GM12878 (cell line): ENCODE data around the gene IL27RA. TPM values are rescaled to one million over a fixed set of nuclear protein-coding genes. Genes with fewer than 3 reads are reported as not detected.

Experiments used
- ATAC-seq: fragments of 200-7000 bp; cut with Tn5 transposase; 3 replicates; pipeline ENCODE4 v1.9.1; 2020; ENCODE audit warnings: mild to moderate bottlenecking, moderate library complexity
- BruUV-seq: library from RNA; stranded (reverse); fragments of 400-500 nt; replicated peaks from 2 replicates; lab custom pipeline; 2021; lab: Mats Ljungman, UMichigan
- CTCF ChIA-PET: fragments of 300-600 bp; sonication (Branson Sonifier 250); formaldehyde crosslinking; extraction: SDS; loops from one replicate; lab custom pipeline; 2021; ENCODE audit warnings: inconsistent platforms; lab: Yijun Ruan, JAX
- POLR2A ChIA-PET: fragments of 350-600 bp; formaldehyde crosslinking; extraction: SDS; loops from one replicate; lab custom pipeline; 2021; ENCODE audit warnings: inconsistent platforms; lab: Charles Lee
- RAD21 ChIA-PET: fragments of 300-600 bp; sonication (Branson Sonifier 250); formaldehyde crosslinking; loops from one replicate; lab custom pipeline; 2023; ENCODE audit warnings: antibody characterized with exemption; ENCODE audit not compliant: unreplicated experiment; lab: Charles Lee
- SMC1A ChIA-PET: fragments of 300-600 bp; sonication (Branson Sonifier 250); formaldehyde crosslinking; loops from one replicate; lab custom pipeline; 2023; ENCODE audit not compliant: unreplicated experiment, uncharacterized antibody; lab: Charles Lee
- DNase-seq: peaks from one replicate; pipeline ENCODE4 v3.0.0-alpha.2; 2011; ENCODE audit warnings: low read depth, low spot score
- FAIRE-seq: peaks from 3 replicates; lab custom pipeline; 2011; peaks lifted over from hg19 to GRCh38; lab: Jason Lieb, UNC
- H2AFZ ChIP-seq: 2 replicates; pipeline ENCODE4 v1.6.0; 2011; ENCODE audit warnings: low read depth, low read length, control low read depth; ENCODE audit not compliant: control insufficient read depth
- H3K27ac ChIP-seq: 2 replicates; pipeline ENCODE4 v1.5.1; 2011; ENCODE audit warnings: control low read depth; ENCODE audit not compliant: control insufficient read depth, insufficient read depth
- H3K27me3 ChIP-seq, 2 experiments: replicated peaks in 1 of 2; 2 replicates each; pipeline versions ENCODE4 v1.6.0 to v1.6.1; 2011; ENCODE audit warnings: low read length in 1 of 2; ENCODE audit not compliant: control insufficient read depth in 2 of 2, insufficient read depth in 2 of 2
- H3K36me3 ChIP-seq, 2 experiments: 2 replicates each; pipeline ENCODE4 v1.5.1; 2011; ENCODE audit warnings: low read length in 1 of 2; ENCODE audit not compliant: control insufficient read depth in 2 of 2, insufficient read depth in 2 of 2
- H3K4me1 ChIP-seq: 2 replicates; pipeline ENCODE4 v1.6.1; 2011; ENCODE audit warnings: mild to moderate bottlenecking, low read length, moderate library complexity, mixed read lengths; ENCODE audit not compliant: control insufficient read depth, insufficient read depth
- H3K4me2 ChIP-seq: 2 replicates; pipeline ENCODE4 v1.6.0; 2011; ENCODE audit warnings: control low read depth; ENCODE audit not compliant: control insufficient read depth, insufficient read depth
- H3K4me3 ChIP-seq: fragments of 200-600 bp; sonication (generic); 2 replicates; pipeline ENCODE4 v1.5.1; 2016
- H3K79me2 ChIP-seq: 2 replicates; pipeline ENCODE4 v1.6.0; 2011; ENCODE audit warnings: low read length; ENCODE audit not compliant: control insufficient read depth, insufficient read depth
- H3K9ac ChIP-seq: 2 replicates; pipeline ENCODE4 v1.8.0; 2011; ENCODE audit warnings: low read length, control low read depth, mixed read lengths; ENCODE audit not compliant: control insufficient read depth, insufficient read depth
- H3K9me3 ChIP-seq: replicated peaks from 3 replicates; pipeline ENCODE4 v1.5.1; 2011; ENCODE audit warnings: mild to moderate bottlenecking, low read length; ENCODE audit not compliant: control insufficient read depth, insufficient read depth
- H4K20me1 ChIP-seq: 2 replicates; pipeline ENCODE4 v1.6.0; 2011; ENCODE audit not compliant: control insufficient read depth, insufficient read depth
- BHLHE40 ChIP-seq, 2 experiments: fragments of 450-650 bp in 1 of 2; IDR thresholded peaks; 2 replicates each; pipeline ENCODE4 v1.6.1; 2011 to 2017; ENCODE audit warnings: low read depth in 2 of 2, borderline replicate concordance in 1 of 2, improper control_type of control experiment in 1 of 2, low read length in 1 of 2, mild to moderate bottlenecking in 1 of 2
- BRCA1 ChIP-seq: IDR thresholded peaks from 2 replicates; pipeline ENCODE4 v1.6.1; 2011; ENCODE audit warnings: low read depth, low read length, improper control_type of control experiment
- CREM ChIP-seq: IDR thresholded peaks from 2 replicates; pipeline ENCODE4 v1.6.1; 2014; ENCODE audit warnings: antibody characterized with exemption, low read depth
- GABPA ChIP-seq: IDR thresholded peaks from 2 replicates; pipeline ENCODE4 v1.6.1; 2014; ENCODE audit warnings: antibody characterized with exemption, low read depth, mild to moderate bottlenecking, inconsistent platforms
- HDAC6 ChIP-seq: fragments of 200-600 bp; sonication (generic); IDR thresholded peaks from one replicate; pipeline ENCODE4 v1.8.0; 2017; ENCODE audit warnings: antibody characterized with exemption; ENCODE audit not compliant: unreplicated experiment
- IRF3 ChIP-seq: fragments of 450-650 bp; IDR thresholded peaks from 2 replicates; pipeline ENCODE4 v1.6.1; 2014; ENCODE audit warnings: mild to moderate bottlenecking
- RELA ChIP-seq: fragments of 450-650 bp; IDR thresholded peaks from 2 replicates; pipeline ENCODE4 v1.8.0; 2014; ENCODE audit warnings: borderline replicate concordance; ENCODE audit not compliant: partially characterized antibody
- RFX5 ChIP-seq: IDR thresholded peaks from 2 replicates; pipeline ENCODE4 v1.6.1; 2011; ENCODE audit warnings: low read depth, low read length, improper control_type of control experiment
- RUNX3 ChIP-seq: IDR thresholded peaks from 2 replicates; pipeline ENCODE4 v1.6.1; 2012; ENCODE audit warnings: low read length, inconsistent platforms
- SIX5 ChIP-seq: IDR thresholded peaks from 2 replicates; pipeline ENCODE4 v1.6.1; 2011; ENCODE audit warnings: mild to moderate bottlenecking, low read depth, low read length, moderate library complexity; ENCODE audit not compliant: severe bottlenecking
- TCF12 ChIP-seq: IDR thresholded peaks from 2 replicates; pipeline ENCODE4 v1.6.1; 2011; ENCODE audit warnings: low read depth, mild to moderate bottlenecking, low read length
- WGBS: methylation state at CpG from one replicate; pipeline ENCODE4 v1.1.6; 2016; ENCODE audit warnings: low lambda C conversion rate; ENCODE audit not compliant: insufficient replicate concordance, insufficient coverage; ENCODE audit errors: missing lambda C conversion rate; 5-methylcytosine and 5-hydroxymethylcytosine counted together
- in situ Hi-C: fragments of 300-500 bp; cut with MboI; formaldehyde crosslinking; loops from 9 replicates; pipeline ENCODE4 v1.14.3; 2018; ENCODE audit warnings: mixed read lengths
- intact Hi-C: fragments of 100-400 bp; cut with micrococcal nuclease; formaldehyde crosslinking; loops from one replicate; pipeline ENCODE4 v1.14.2; 2022; ENCODE audit not compliant: unreplicated experiment
- polyA plus RNA-seq, 11 experiments: library from polyadenylated mRNA; depleted of rRNA in 4 of 11; unstranded in 6 of 11; stranded (reverse) in 5 of 11; fragments of >200 nt; fragmentation: Nextera tagmentation in 4 of 11; fragmentation: Illumina TruSeq in 1 of 11; extraction: Ambion mirVana in 4 of 11; extraction: Trizol in 1 of 11; gene quantifications; 1 replicate in 1 of 11; 2 replicates in 10 of 11; pipeline versions ENCODE4 v1.2.1 to v1.2.3, GENCODE V29; 2011 to 2016; ENCODE audit warnings: inconsistent platforms in 2 of 11, missing spikeins in 2 of 11, low read depth in 1 of 11
- total RNA-seq, 4 experiments: library from RNA; depleted of rRNA in 3 of 4; stranded (reverse); fragments of >200 nt in 3 of 4; fragmentation: Illumina TruSeq in 1 of 4; extraction: Trizol in 1 of 4; gene quantifications; 2 replicates each; pipeline versions ENCODE4 v1.2.1 to v1.2.3, GENCODE V29; 2013 to 2021
- TF ChIP-seq, protein P1 (sequence below): fragments of 450-650 bp; IDR thresholded peaks from 2 replicates; pipeline ENCODE4 v1.6.1; 2017; ENCODE audit warnings: borderline replicate concordance
- TF ChIP-seq, protein P2 (sequence below): fragments of 450-650 bp; formaldehyde crosslinking; IDR thresholded peaks from 2 replicates; pipeline ENCODE4 v1.4.0; 2020; ENCODE audit warnings: mild to moderate bottlenecking, moderate library complexity
- TF ChIP-seq, protein P3 (sequence below): IDR thresholded peaks from 2 replicates; pipeline ENCODE4 v1.6.1; 2012; ENCODE audit warnings: mild to moderate bottlenecking, low read depth, low read length

Gene IL27RA
- total and polyA plus RNA-seq, 10 of the 15 experiments (the other 5 are each of a cell fraction or from before 2014, with no cell fraction given): 8.4 to 63.5 (median 41.2) TPM

DNA sequence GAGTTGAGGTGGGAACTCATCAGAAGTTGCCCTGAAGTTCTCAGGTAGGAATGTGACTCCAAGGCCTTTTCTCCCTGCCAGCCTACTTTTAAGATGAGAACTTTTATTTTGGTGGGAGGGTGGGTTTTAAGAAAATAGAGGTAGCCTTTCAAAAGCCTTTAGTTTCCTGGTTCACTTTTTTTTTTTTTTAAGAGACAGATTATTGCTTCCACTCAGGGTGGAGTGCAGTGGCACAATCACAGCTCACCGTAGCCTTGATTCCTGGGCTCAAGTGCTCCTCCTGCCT lies 51.1 kb downstream of the IL27RA start:
- no peak overlapping the region; the same call in 1 of the 2 replicates for H3K4me3 ChIP-seq
- ChIA-PET CTCF (interaction anchor here (0.6 to 5.6 kb wide), 14 partner anchors 9 to 318 kb away, joined by 3 to 30 read pairs (median 5); partner anchors contain the start of genes ASF1B, MISP3, MRI1 and PRKACA), SMC1A (interaction anchor here (0.8 to 1.4 kb wide), 3 partner anchors 9 to 54 kb away, joined by 3 to 5 read pairs (median 5); partner anchors contain the start of gene ASF1B), RAD21 (interaction anchor here (0.8 to 4.8 kb wide), 9 partner anchors 9 to 219 kb away, joined by 3 to 27 read pairs (median 4); partner anchors contain the start of genes ASF1B, IL27RA, PRKACA and RFX1), POLR2A (interaction anchor here (0.7 to 4.9 kb wide), 7 partner anchors 9 to 236 kb away, joined by 3 to 23 read pairs (median 3); no protein-coding TSS in a partner anchor)
- peak overlapping the region; percentile 90 for H3K9ac ChIP-seq
- DNase-seq: no peak
- peak overlapping the region; percentile 86 for H3K27ac ChIP-seq
- no peak for FAIRE-seq
- in situ Hi-C loops (no loop called here), intact Hi-C loops (loop anchor here (5.0 kb wide), 1 partner anchor 35 kb away; the partner anchor contains the start of gene PRKACA)
- H3K4me2 ChIP-seq: peak overlapping the region; percentile 70
- H3K9me3 ChIP-seq: no peaks in the 10 kb centered on the region
- no TSS peak for BruUV-seq
- peaks cover 8% of the 10 kb centered on the region for H3K79me2 ChIP-seq
- H2AFZ ChIP-seq: no peak overlapping the region
- no peaks in the 10 kb centered on the region for H4K20me1 ChIP-seq
- 43% methylated on average over 1 of the region's 1 CpG for WGBS
- no peaks in the 10 kb centered on the region for H3K27me3 ChIP-seq
- H3K4me1 ChIP-seq: peaks cover 4% of the 10 kb centered on the region; the same call in 1 of the 2 replicates
- ATAC-seq: no peak
- H3K36me3 ChIP-seq: no peaks in the 10 kb centered on the region; a peak in 1 of 4 replicates
- TF ChIP-seq TCF12: no peak
- TF ChIP-seq RUNX3: no peak
- no peak for TF ChIP-seq BRCA1
- TF ChIP-seq HDAC6: no peak
- TF ChIP-seq, protein P1, sequence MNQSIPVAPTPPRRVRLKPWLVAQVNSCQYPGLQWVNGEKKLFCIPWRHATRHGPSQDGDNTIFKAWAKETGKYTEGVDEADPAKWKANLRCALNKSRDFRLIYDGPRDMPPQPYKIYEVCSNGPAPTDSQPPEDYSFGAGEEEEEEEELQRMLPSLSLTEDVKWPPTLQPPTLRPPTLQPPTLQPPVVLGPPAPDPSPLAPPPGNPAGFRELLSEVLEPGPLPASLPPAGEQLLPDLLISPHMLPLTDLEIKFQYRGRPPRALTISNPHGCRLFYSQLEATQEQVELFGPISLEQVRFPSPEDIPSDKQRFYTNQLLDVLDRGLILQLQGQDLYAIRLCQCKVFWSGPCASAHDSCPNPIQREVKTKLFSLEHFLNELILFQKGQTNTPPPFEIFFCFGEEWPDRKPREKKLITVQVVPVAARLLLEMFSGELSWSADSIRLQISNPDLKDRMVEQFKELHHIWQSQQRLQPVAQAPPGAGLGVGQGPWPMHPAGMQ: no peak
- no peak for TF ChIP-seq RFX5
- TF ChIP-seq, protein P2, sequence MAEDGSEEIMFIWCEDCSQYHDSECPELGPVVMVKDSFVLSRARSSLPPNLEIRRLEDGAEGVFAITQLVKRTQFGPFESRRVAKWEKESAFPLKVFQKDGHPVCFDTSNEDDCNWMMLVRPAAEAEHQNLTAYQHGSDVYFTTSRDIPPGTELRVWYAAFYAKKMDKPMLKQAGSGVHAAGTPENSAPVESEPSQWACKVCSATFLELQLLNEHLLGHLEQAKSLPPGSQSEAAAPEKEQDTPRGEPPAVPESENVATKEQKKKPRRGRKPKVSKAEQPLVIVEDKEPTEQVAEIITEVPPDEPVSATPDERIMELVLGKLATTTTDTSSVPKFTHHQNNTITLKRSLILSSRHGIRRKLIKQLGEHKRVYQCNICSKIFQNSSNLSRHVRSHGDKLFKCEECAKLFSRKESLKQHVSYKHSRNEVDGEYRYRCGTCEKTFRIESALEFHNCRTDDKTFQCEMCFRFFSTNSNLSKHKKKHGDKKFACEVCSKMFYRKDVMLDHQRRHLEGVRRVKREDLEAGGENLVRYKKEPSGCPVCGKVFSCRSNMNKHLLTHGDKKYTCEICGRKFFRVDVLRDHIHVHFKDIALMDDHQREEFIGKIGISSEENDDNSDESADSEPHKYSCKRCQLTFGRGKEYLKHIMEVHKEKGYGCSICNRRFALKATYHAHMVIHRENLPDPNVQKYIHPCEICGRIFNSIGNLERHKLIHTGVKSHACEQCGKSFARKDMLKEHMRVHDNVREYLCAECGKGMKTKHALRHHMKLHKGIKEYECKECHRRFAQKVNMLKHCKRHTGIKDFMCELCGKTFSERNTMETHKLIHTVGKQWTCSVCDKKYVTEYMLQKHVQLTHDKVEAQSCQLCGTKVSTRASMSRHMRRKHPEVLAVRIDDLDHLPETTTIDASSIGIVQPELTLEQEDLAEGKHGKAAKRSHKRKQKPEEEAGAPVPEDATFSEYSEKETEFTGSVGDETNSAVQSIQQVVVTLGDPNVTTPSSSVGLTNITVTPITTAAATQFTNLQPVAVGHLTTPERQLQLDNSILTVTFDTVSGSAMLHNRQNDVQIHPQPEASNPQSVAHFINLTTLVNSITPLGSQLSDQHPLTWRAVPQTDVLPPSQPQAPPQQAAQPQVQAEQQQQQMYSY (CRISPR knock-in tag): no peak
- TF ChIP-seq RELA: no peak
- TF ChIP-seq, protein P3, sequence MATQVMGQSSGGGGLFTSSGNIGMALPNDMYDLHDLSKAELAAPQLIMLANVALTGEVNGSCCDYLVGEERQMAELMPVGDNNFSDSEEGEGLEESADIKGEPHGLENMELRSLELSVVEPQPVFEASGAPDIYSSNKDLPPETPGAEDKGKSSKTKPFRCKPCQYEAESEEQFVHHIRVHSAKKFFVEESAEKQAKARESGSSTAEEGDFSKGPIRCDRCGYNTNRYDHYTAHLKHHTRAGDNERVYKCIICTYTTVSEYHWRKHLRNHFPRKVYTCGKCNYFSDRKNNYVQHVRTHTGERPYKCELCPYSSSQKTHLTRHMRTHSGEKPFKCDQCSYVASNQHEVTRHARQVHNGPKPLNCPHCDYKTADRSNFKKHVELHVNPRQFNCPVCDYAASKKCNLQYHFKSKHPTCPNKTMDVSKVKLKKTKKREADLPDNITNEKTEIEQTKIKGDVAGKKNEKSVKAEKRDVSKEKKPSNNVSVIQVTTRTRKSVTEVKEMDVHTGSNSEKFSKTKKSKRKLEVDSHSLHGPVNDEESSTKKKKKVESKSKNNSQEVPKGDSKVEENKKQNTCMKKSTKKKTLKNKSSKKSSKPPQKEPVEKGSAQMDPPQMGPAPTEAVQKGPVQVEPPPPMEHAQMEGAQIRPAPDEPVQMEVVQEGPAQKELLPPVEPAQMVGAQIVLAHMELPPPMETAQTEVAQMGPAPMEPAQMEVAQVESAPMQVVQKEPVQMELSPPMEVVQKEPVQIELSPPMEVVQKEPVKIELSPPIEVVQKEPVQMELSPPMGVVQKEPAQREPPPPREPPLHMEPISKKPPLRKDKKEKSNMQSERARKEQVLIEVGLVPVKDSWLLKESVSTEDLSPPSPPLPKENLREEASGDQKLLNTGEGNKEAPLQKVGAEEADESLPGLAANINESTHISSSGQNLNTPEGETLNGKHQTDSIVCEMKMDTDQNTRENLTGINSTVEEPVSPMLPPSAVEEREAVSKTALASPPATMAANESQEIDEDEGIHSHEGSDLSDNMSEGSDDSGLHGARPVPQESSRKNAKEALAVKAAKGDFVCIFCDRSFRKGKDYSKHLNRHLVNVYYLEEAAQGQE: no peak
- no peak for TF ChIP-seq BHLHE40 (IDR thresholded peaks at IDR 0.05; ENCODE audit: borderline replicate concordance in 1 of 2, low read depth in 2 of 2, low read length in 1 of 2)
- no peak for TF ChIP-seq IRF3
- TF ChIP-seq CREM: no peak
- no peak for TF ChIP-seq GABPA
- TF ChIP-seq SIX5: no peak
